ENCODE results near the gene DNAJC6. TPM values are rescaled to one million over a fixed set of nuclear protein-coding genes. Genes with fewer than 3 reads are reported as not detected.

The DNAJC6 gene
- total and polyA plus RNA-seq, 2 of the 13 experiments (the other 11 are each of a cell fraction or from before 2014, with no cell fraction given), result 1.0 to 1.6 TPM

GRCh38 chr1:65309304-65310077 lies at the start of gene DNAJC6 (continued):
- TF ChIP-seq HNF4G (IDR thresholded peaks at IDR 0.05; ENCODE audit: borderline replicate concordance, low read depth, low read length) (no peak), HNF4G (CRISPR knock-in tag; IDR thresholded peaks at IDR 0.05; ENCODE audit: borderline replicate concordance, low read depth) (no peak), YEATS4 (CRISPR knock-in tag; IDR thresholded peaks at IDR 0.05; ENCODE audit: borderline replicate concordance) (peak; percentile 64), MED1 (CRISPR knock-in tag; IDR thresholded peaks at IDR 0.05) (peak; percentile 46; the same call in 1 of the 2 replicates), DNMT3B (CRISPR knock-in tag; conservative IDR thresholded peaks at IDR 0.05) (peak; percentile 96), HNF1B (CRISPR knock-in tag; IDR thresholded peaks at IDR 0.05) (no peak), ZNF10 (CRISPR knock-in tag; IDR thresholded peaks at IDR 0.05; ENCODE audit: borderline replicate concordance, low read depth) (no peak), ZNF550 (CRISPR knock-in tag; IDR thresholded peaks at IDR 0.05; ENCODE audit: borderline replicate concordance) (no peak), GLMP (CRISPR knock-in tag; IDR thresholded peaks at IDR 0.05; ENCODE audit: borderline replicate concordance) (0 out of 2 replicates have a peak, but pooled peaks have one; percentile 80), FLYWCH1 (CRISPR knock-in tag; IDR thresholded peaks at IDR 0.05) (peak; percentile 69; the same call in 1 of the 2 replicates), PREB (CRISPR knock-in tag; IDR thresholded peaks at IDR 0.05) (no peak), ZMYM3 (CRISPR knock-in tag; IDR thresholded peaks at IDR 0.05) (no peak), SKI (IDR thresholded peaks at IDR 0.05; ENCODE audit: partially characterized antibody) (no peak), ZNF607 (CRISPR knock-in tag; IDR thresholded peaks at IDR 0.05; ENCODE audit: borderline replicate concordance) (peak; percentile 91), RAD51 (IDR thresholded peaks at IDR 0.05; ENCODE audit: borderline replicate concordance) (no peak), SNAPC4 (CRISPR knock-in tag; IDR thresholded peaks at IDR 0.05) (peak; percentile 72; the same call in 1 of the 2 replicates), ZNF792 (CRISPR knock-in tag; IDR thresholded peaks at IDR 0.05) (peak; percentile 90), RFX3 (CRISPR knock-in tag; IDR thresholded peaks at IDR 0.05) (no peak)
- TF ChIP-seq, protein P1, sequence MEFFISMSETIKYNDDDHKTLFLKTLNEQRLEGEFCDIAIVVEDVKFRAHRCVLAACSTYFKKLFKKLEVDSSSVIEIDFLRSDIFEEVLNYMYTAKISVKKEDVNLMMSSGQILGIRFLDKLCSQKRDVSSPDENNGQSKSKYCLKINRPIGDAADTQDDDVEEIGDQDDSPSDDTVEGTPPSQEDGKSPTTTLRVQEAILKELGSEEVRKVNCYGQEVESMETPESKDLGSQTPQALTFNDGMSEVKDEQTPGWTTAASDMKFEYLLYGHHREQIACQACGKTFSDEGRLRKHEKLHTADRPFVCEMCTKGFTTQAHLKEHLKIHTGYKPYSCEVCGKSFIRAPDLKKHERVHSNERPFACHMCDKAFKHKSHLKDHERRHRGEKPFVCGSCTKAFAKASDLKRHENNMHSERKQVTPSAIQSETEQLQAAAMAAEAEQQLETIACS (CRISPR knock-in tag; IDR thresholded peaks at IDR 0.05), result no peak; the same call in 1 of the 2 replicates
